KMS-11 (cell line): ENCODE data around the gene ABHD8.

ENCODE experiments used
- H2AFZ ChIP-seq: fragments of 200-600 bp; sonication (generic); 2 replicates; pipeline ENCODE4 v1.6.1; 2016; ENCODE audit warnings: antibody characterized with exemption, mixed run types, low read depth
- H3K27ac ChIP-seq: fragments of 200-600 bp; sonication (generic); 2 replicates; pipeline ENCODE4 v1.6.1; 2016; ENCODE audit warnings: mild to moderate bottlenecking, mixed run types
- H3K27me3 ChIP-seq: fragments of 200-600 bp; sonication (generic); 2 replicates; pipeline ENCODE4 v1.6.1; 2017; ENCODE audit warnings: mild to moderate bottlenecking, low read depth, mixed run types, moderate library complexity; ENCODE audit not compliant: insufficient read depth
- H3K36me3 ChIP-seq: fragments of 200-600 bp; sonication (generic); 2 replicates; pipeline ENCODE4 v1.6.1; 2017; ENCODE audit warnings: mild to moderate bottlenecking, mixed run types; ENCODE audit not compliant: insufficient read depth
- H3K4me1 ChIP-seq: fragments of 200-600 bp; sonication (generic); 2 replicates; pipeline ENCODE4 v1.6.1; 2016; ENCODE audit warnings: mild to moderate bottlenecking, low read depth, mixed run types; ENCODE audit not compliant: poor library complexity, severe bottlenecking
- H3K4me2 ChIP-seq: fragments of 200-600 bp; sonication (generic); 2 replicates; pipeline ENCODE4 v1.7.0; 2016; ENCODE audit warnings: mild to moderate bottlenecking, mixed run types
- H3K4me3 ChIP-seq: fragments of 200-600 bp; sonication (generic); IDR thresholded peaks from 2 replicates; pipeline ENCODE4 v1.6.1; 2017; ENCODE audit warnings: low read depth, low read length, mixed read lengths; ENCODE audit not compliant: insufficient read depth
- H3K79me2 ChIP-seq: fragments of 200-600 bp; sonication (generic); 2 replicates; pipeline ENCODE4 v1.6.1; 2016; ENCODE audit warnings: low read depth, mixed run types; ENCODE audit not compliant: insufficient read depth
- H3K9ac ChIP-seq: fragments of 200-600 bp; sonication (generic); 2 replicates; pipeline ENCODE4 v1.6.1; 2016; ENCODE audit warnings: mild to moderate bottlenecking, mixed run types
- H4K20me1 ChIP-seq: fragments of 200-600 bp; sonication (generic); 2 replicates; pipeline ENCODE4 v1.6.1; 2016; ENCODE audit warnings: mild to moderate bottlenecking, mixed run types; ENCODE audit not compliant: insufficient read depth
- CTCF ChIP-seq: fragments of 200-600 bp; sonication (generic); conservative IDR thresholded peaks from 2 replicates; pipeline ENCODE4 v1.6.1; 2017; ENCODE audit warnings: low read depth, mild to moderate bottlenecking, antibody characterized with exemption, low read length, moderate library complexity, mixed read lengths

The ABHD8 gene

GRCh38 chr19:17294051-17294891, 9.0 kb downstream of the ABHD8 start:
- Histone ChIP-seq H3K9ac (no peak overlapping the region), H4K20me1 (no peaks in the 10 kb centered on the region), H3K79me2 (no peaks in the 10 kb centered on the region), H3K36me3 (no peaks in the 10 kb centered on the region), H3K4me2 (no peak overlapping the region), H3K4me3 (no peak overlapping the region), H3K27ac (no peak overlapping the region), H3K27me3 (no peaks in the 10 kb centered on the region), H3K4me1 (peaks cover 7% of the 10 kb centered on the region), H2AFZ (no peak overlapping the region)
- TF ChIP-seq CTCF = no peak

- Histone ChIP-seq H3K4me2 (no peak overlapping the region), H2AFZ (no peak overlapping the region), H4K20me1 (no peaks in the 10 kb centered on the region), H3K79me2 (no peaks in the 10 kb centered on the region), H3K27ac (no peak overlapping the region), H3K9ac (no peak overlapping the region), H3K4me3 (no peak overlapping the region), H3K36me3 (no peaks in the 10 kb centered on the region), H3K27me3 (no peaks in the 10 kb centered on the region), H3K4me1 (peaks cover 7% of the 10 kb centered on the region)
- TF ChIP-seq CTCF = no peak
Measured at GRCh38 chr19:17293605-17294004, 9.6 kb downstream of the ABHD8 start.

- H3K79me2 ChIP-seq = no peaks in the 10 kb centered on the region
- peaks cover 7% of the 10 kb centered on the region for H3K4me1 ChIP-seq
- peak overlapping the region; percentile 76 for H3K27ac ChIP-seq
- H3K4me2 ChIP-seq = peak overlapping the region; percentile 73
- H3K4me3 ChIP-seq = no peak overlapping the region
- peak; percentile 47; the same call in 1 of the 2 replicates for TF ChIP-seq CTCF
- no peaks in the 10 kb centered on the region for H3K36me3 ChIP-seq
- no peaks in the 10 kb centered on the region for H4K20me1 ChIP-seq
- peak overlapping the region; percentile 88 for H2AFZ ChIP-seq
- peak overlapping the region; percentile 66; the same call in 1 of the 2 replicates for H3K9ac ChIP-seq
- H3K27me3 ChIP-seq = 0 out of 2 replicates have a peak, but pooled peaks cover 6% of the 10 kb centered on the region
Measured at GRCh38 chr19:17292301-17293074, 10.7 kb downstream of the ABHD8 start.

GRCh38 chr19:17289489-17289888, 13.7 kb downstream of the ABHD8 start:
- Histone ChIP-seq H3K4me3 (no peak overlapping the region), H3K27me3 (0 out of 2 replicates have a peak, but pooled peaks cover 6% of the 10 kb centered on the region), H2AFZ (no peak overlapping the region), H3K4me2 (no peak overlapping the region), H4K20me1 (no peaks in the 10 kb centered on the region), H3K27ac (no peak overlapping the region), H3K4me1 (peaks cover 7% of the 10 kb centered on the region), H3K36me3 (no peaks in the 10 kb centered on the region), H3K9ac (no peak overlapping the region), H3K79me2 (no peaks in the 10 kb centered on the region)
- no peak for TF ChIP-seq CTCF
